ENCODE data around the gene SLC1A1.

Gene SLC1A1

DNA sequence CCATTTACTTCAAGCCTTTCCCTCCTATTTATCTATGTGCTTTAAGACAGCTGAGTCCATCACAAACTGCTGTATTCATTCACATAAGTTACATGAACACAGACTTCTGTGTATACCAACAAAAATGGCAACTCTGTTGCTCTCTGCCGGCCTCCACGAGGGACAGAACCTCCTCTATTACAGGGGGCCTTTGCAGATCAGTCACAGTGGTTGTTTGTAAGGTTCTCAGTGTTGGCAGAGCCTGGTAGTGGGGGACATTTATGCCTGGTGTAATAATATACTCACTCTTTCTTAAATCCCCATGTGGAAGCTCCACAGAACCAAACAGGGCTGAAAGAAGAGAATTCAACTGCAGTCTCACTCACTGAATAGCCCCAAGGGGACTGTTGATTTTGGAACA lies 76.5 kb downstream of the SLC1A1 start:
- no peak for DNase-seq
- in situ Hi-C loops (cut with HindIII; ENCODE audit: low pct_ligation_motif_present, low pct_unique_long_range_greater_than_20kb, low sequenced_read_pairs) = no loop called here

DNA sequence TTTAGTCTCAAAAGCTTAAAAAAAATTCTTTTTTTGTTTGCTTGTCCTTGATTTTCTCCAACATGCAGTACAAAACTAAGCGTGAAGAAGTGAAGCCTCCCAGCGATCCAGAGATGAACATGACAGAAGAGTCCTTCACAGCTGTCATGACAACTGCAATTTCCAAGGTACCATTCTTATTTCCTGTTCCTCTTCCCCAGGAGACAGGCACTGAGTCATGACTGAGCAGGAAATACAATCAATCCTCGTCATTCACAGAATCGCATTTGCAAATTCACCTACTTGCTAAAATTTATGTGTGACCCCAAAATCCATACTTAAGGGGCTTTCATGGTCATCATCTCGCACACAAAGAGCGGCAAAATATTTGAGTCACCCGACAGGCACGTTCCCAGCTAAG lies 77.3 kb downstream of the SLC1A1 start:
- in situ Hi-C loops (cut with HindIII; ENCODE audit: low pct_ligation_motif_present, low pct_unique_long_range_greater_than_20kb, low sequenced_read_pairs) = no loop called here
- DNase-seq = no peak

DNA sequence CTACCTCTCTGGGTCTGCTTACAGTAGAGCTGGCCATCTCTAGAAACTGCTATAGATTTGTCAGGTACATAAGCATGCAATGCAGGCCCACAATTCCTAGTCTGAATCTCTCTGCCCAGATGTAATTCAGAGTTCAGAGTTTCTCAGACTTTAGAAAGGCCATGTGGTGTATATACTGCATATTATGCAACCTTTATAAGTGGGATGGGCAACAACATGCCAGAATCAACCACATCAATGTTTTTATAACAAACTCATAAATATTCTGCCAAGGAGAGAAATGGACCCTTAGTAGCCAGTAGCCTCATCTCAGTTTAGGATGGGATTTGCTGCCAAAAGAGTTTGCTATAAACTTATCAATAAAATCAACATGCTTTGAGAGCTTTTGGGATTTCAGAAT lies 78.8 kb downstream of the SLC1A1 start:
- no peak for DNase-seq
- in situ Hi-C loops (cut with HindIII; ENCODE audit: low pct_ligation_motif_present, low pct_unique_long_range_greater_than_20kb, low sequenced_read_pairs) = no loop called here

- in situ Hi-C loops (cut with HindIII; ENCODE audit: low pct_ligation_motif_present, low pct_unique_long_range_greater_than_20kb, low sequenced_read_pairs) = no loop called here
- no peak for DNase-seq
Measured at GRCh38 chr9:4572184-4572826, 82.0 kb downstream of the SLC1A1 start.

DNA sequence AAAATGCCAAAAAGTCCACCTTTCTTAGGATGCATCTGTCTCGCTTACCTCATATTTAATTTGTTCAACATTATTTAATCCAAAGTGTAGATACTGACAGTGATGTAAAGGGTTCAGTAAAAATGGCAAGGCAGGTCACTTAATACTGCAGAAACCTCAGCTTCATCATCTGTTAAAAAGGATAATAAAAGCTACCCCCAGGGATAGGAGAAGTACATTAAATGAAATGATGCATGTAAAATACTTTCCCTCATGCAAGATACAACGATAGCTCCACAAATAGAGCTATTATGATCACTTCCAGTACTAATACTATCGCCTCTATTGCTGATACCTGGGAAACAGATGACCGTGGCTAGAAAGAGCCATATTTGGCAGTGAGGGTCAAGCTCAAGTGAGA lies 82.9 kb downstream of the SLC1A1 start:
- DNase-seq = no peak
- in situ Hi-C loops (cut with HindIII; ENCODE audit: low pct_ligation_motif_present, low pct_unique_long_range_greater_than_20kb, low sequenced_read_pairs) = no loop called here

DNA sequence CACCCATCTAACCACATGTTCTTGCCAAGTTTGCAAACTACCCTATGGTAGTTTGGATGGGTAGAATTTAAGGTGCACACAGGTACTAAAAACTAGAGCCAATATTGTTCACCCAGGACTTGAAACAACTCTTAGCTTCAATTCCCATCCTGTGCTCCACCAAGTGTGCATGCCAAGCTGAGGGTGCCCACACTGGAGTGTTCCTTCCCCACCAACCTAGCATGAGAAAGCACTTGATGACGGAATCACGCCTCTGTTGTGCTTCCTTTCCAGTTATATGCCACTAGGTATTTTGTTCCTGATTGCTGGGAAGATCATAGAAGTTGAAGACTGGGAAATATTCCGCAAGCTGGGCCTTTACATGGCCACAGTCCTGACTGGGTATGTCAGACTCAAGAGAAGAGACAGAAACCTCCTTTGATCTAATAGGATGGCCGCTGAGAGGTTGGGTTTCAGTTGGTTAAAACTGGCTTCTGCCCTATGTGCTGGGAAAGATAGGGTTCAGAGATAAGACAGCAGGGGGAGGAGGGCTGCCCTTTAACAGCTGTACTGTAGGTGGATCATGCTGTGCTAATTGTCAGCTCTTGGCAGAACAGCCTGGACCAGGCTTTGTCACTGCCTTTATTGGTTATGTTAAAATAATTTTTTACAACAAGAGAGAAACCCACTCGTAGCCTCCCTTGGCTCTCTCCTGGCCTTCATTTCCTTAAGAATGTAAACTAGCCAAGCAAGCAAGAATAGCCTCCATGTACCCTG lies 83.5 kb downstream of the SLC1A1 start:
- DNase-seq = no peak

GRCh38 chr9:4574657-4575243 lies 84.5 kb downstream of the SLC1A1 start:
- in situ Hi-C loops (cut with HindIII; ENCODE audit: low pct_ligation_motif_present, low pct_unique_long_range_greater_than_20kb, low sequenced_read_pairs) = no loop called here
- DNase-seq = no peak

More for the DNA sequence above, 83.5 kb downstream of the SLC1A1 start:
- in situ Hi-C loops (cut with HindIII; ENCODE audit: low pct_ligation_motif_present, low pct_unique_long_range_greater_than_20kb, low sequenced_read_pairs) = no loop called here

- no peak for DNase-seq
Measured at GRCh38 chr9:4575997-4576396, 85.7 kb downstream of the SLC1A1 start.

GRCh38 chr9:4576448-4576847 lies 86.2 kb downstream of the SLC1A1 start:
- DNase-seq = no peak
- in situ Hi-C loops (cut with HindIII; ENCODE audit: low pct_ligation_motif_present, low pct_unique_long_range_greater_than_20kb, low sequenced_read_pairs) = no loop called here

More at GRCh38 chr9:4575997-4576396, 85.7 kb downstream of the SLC1A1 start:
- in situ Hi-C loops (cut with HindIII; ENCODE audit: low pct_ligation_motif_present, low pct_unique_long_range_greater_than_20kb, low sequenced_read_pairs) = no loop called here

- in situ Hi-C loops (cut with HindIII; ENCODE audit: low pct_ligation_motif_present, low pct_unique_long_range_greater_than_20kb, low sequenced_read_pairs) = no loop called here
- no peak for DNase-seq
Measured at GRCh38 chr9:4579001-4579400, 88.7 kb downstream of the SLC1A1 start.

GRCh38 chr9:4581035-4581760 lies 90.9 kb downstream of the SLC1A1 start:
- in situ Hi-C loops (cut with HindIII; ENCODE audit: low pct_ligation_motif_present, low pct_unique_long_range_greater_than_20kb, low sequenced_read_pairs) = no loop called here
- DNase-seq = no peak

DNA sequence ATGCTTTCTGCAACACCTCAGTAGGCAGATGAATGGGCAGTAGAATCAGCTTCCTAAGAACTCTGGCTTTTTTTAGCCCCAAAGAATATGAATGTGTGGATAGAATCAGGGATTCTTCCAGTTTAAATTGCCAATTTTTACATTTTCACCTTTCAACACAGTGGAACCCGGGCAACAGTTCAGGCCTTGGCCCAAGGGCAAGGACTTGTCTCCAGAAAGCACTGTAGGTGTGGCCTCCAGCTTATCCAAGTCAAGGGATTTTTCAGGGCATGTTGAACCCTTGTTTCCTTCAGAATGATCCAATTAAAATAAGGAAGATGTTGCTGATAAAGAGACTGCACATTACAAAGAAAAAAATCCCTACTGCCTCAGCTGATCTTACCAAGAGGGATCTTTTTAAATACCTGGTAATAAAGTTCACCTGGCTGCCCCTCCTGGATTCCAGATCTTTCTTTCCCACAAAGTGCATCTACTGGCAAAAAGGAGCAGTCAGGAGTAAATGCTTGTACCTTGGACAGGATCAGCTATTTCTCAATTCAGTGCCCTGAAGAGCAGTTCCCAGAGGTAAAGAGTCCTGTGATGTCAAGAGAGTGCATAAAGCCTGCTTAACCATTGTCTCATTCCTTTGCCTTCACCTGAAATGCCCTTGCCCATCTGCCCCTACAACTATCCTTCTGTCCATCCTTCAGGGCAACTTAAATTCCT lies 91.7 kb downstream of the SLC1A1 start:
- in situ Hi-C loops (cut with HindIII; ENCODE audit: low pct_ligation_motif_present, low pct_unique_long_range_greater_than_20kb, low sequenced_read_pairs) = no loop called here
- no peak for DNase-seq

DNA sequence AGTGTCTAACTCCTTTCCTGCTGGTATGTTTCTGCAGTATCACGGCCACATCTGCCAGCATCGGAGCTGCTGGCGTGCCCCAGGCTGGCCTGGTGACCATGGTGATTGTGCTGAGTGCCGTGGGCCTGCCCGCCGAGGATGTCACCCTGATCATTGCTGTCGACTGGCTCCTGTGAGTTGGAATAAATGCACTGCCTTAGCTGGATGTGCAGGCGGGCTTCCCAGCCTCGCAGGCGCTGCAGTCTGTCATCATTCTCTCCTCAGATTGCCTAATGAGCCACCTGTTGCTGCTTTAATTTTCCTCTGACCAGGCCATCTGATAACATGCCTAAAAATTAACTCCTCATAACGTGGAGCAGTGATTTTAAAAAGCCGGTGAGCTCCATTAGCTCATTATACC lies 92.7 kb downstream of the SLC1A1 start:
- in situ Hi-C loops (cut with HindIII; ENCODE audit: low pct_ligation_motif_present, low pct_unique_long_range_greater_than_20kb, low sequenced_read_pairs) = no loop called here
- DNase-seq = no peak

DNA sequence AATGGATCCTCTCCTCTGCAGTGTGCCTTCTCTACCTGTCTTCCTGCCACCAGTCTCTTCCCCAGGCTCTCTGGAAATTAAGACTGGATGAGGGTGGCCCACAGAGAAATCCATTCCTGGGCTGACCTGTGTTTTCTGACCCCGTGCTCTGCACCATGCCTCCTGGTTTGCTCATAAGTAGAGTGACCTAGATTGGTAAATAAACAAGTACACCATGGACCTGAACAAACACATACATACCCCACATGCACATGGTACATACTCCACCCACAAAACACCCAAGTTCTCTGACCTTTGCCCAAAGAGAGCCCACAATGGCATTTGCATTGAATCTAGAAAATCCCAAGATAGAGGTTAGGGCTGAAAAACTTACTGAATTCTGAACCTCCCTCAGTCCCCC lies 94.4 kb downstream of the SLC1A1 start:
- DNase-seq = no peak
- in situ Hi-C loops (cut with HindIII; ENCODE audit: low pct_ligation_motif_present, low pct_unique_long_range_greater_than_20kb, low sequenced_read_pairs) = no loop called here

- DNase-seq = no peak
- in situ Hi-C loops (cut with HindIII; ENCODE audit: low pct_ligation_motif_present, low pct_unique_long_range_greater_than_20kb, low sequenced_read_pairs) = no loop called here
Measured at GRCh38 chr9:4585135-4585534, 94.9 kb downstream of the SLC1A1 start.

DNA sequence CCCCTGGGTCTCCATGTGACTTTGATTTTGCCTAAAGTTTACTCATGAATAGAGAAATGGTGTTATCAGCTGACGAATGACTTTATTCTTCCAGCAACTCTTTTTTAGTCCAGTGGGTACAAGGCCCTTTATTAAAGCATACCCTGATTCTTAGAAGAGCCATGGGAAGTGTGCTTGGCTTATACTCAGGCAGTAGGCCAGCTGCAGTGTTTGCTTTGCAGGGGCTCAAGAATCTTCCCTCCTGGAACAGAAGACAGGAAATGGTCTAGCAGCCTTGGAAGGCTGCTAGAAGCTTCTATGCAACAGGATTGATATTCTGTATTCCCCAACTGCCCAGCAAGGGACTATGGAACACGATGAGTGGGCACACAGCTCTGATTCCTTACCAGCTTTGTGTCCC lies 98.5 kb downstream of the SLC1A1 start:
- DNase-seq = no peak
- in situ Hi-C loops (cut with HindIII; ENCODE audit: low pct_ligation_motif_present, low pct_unique_long_range_greater_than_20kb, low sequenced_read_pairs) = no loop called here

DNA sequence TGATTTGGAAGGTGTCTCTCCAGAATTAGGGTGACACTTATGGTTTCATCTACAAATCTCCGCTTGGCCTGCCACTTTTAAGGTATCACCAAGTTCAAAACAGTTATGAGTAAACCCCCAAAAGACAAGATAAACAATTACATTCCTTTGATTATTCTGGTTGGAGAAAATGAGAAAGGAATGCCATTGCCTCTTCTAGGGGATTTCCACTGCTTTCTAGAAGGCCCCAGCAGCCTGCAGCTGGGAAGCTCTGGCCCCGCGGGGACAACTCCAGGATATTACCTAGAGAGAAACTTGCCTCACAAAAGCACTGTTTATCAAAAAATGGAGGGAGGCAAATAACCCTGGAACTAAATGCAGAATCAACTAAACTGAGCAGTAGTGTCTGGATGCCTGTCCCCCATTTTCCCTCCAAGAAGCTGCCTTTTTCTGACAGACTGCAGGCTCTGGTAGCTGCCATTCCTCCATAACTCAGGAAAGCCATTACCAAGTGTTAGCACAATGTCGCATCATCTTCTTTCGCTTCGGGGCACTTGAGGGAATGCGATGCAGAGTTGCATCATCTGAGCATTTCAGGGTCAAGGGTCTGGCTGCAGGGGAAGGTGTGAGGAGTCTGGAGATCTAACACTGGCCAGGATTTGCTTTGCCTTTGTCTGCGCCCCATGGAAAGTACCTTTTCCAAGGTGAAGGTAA lies 100.3 kb downstream of the SLC1A1 start:
- in situ Hi-C loops (cut with HindIII; ENCODE audit: low pct_ligation_motif_present, low pct_unique_long_range_greater_than_20kb, low sequenced_read_pairs) = no loop called here
- DNase-seq = no peak

DNA sequence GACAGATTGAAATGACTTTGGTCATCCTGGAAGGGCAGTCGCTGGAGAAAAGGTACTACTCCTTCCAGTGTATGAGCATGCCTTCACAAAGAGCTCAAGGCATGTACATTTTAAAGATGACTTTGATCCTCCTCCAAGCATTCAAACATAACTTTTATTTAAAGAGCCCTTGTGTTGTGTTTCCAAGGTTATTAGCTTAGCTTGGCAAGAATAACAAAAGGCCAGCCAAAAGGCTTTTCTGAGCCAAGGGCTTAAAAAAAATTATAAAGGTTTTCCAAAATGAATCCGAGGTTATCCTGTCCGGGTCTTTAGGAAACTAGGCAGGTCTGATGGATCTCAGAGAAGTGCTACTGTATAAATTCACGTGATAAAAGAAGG lies 100.8 kb downstream of the SLC1A1 start:
- in situ Hi-C loops (cut with HindIII; ENCODE audit: low pct_ligation_motif_present, low pct_unique_long_range_greater_than_20kb, low sequenced_read_pairs) = no loop called here
- no peak for DNase-seq

Measured in ACHN (cell line).